ENCODE results near the gene MOB3A. TPM values are rescaled to one million over a fixed set of nuclear protein-coding genes. Genes with fewer than 3 reads are reported as not detected.
A peak's percentile ranks its signal among the peaks of the same experiment; 100 is the strongest.

MOB3A gene
- total and polyA plus RNA-seq, 2 of the 13 experiments (the other 11 are each of a cell fraction or from before 2014, with no cell fraction given) = 3.5 to 17.8 TPM

GRCh38 chr19:2109046-2109864 lies 13.1 kb upstream of the MOB3A start:
- no peak overlapping the region for H2AFZ ChIP-seq (ENCODE audit: low read length)
- WGBS (ENCODE audit: low lambda C conversion rate) = 98% methylated on average over 19 of the region's 31 CpGs
- intact Hi-C loops (cut with micrococcal nuclease; ENCODE audit: unreplicated experiment) = no loop called here
- no peak for FAIRE-seq
- H3K79me2 ChIP-seq (ENCODE audit: insufficient read depth, low read length) = peaks cover 2% of the 10 kb centered on the region
- POLR2A ChIA-PET = no interaction called here
- H4K20me1 ChIP-seq (ENCODE audit: insufficient read depth, low read length) = peaks cover 1% of the 10 kb centered on the region; the same call in 1 of the 2 replicates
- no TSS peak for BruUV-seq (replicated peaks)
- TF ChIP-seq NR0B2 (CRISPR knock-in tag; IDR thresholded peaks at IDR 0.05) = no peak
- TF ChIP-seq MXD4 (CRISPR knock-in tag; IDR thresholded peaks at IDR 0.05) = no peak
- TF ChIP-seq HNRNPH1 (optimal IDR thresholded peaks at IDR 0.05; ENCODE audit: low read depth, low read length) = no peak
- no peak for TF ChIP-seq TRIM22 (IDR thresholded peaks at IDR 0.05)
- TF ChIP-seq AGO2 (optimal IDR thresholded peaks at IDR 0.05; ENCODE audit: low read depth, low read length) = peak; percentile 37
- H3K27me3 ChIP-seq (ENCODE audit: control insufficient read depth in 1 of 2, insufficient read depth in 2 of 2, low read length in 2 of 2) = no peaks in the 10 kb centered on the region
- in situ Hi-C loops (cut with HindIII; ENCODE audit: extremely low pct_ligation_motif_present, low pct_unique_long_range_greater_than_20kb) = no loop called here
- H3K36me3 ChIP-seq (replicated peaks in 1 of 2; ENCODE audit: control insufficient read depth in 1 of 2, insufficient read depth in 2 of 2, low read length in 2 of 2) = peaks cover 46 to 73% of the 10 kb centered on the region in 2 experiments
- H3K4me1 ChIP-seq (ENCODE audit: insufficient read depth, low read length) = peaks cover 2% of the 10 kb centered on the region
- CTCF ChIA-PET (ENCODE audit: low intra/inter-chr PET ratio, low total read pairs) = no interaction called here
- peaks cover 9% of the 10 kb centered on the region; the same call in 1 of the 2 replicates for H3K9me3 ChIP-seq (ENCODE audit: low read length)
- H3K27ac ChIP-seq (ENCODE audit: extremely low read length, insufficient read depth, low read length) = no peak overlapping the region
- DNase-seq (ENCODE audit: low spot score) = no peak
- no peak overlapping the region for H3K4me3 ChIP-seq (replicated peaks in 1 of 3; ENCODE audit: insufficient read depth in 1 of 3, low read depth in 2 of 3, low read length in 3 of 3)
- no peak overlapping the region for H3K4me2 ChIP-seq (ENCODE audit: low read depth, low read length)
- no peak for ATAC-seq
- H3K9ac ChIP-seq (ENCODE audit: insufficient read depth, low read depth, low read length) = no peak overlapping the region

Data from HepG2 (cell line).